CD4-positive, alpha-beta T cell treated with Interleukin-4 for 4 hours (primary cell): ENCODE data around the gene ANO5.

Experiments used
- DNase-seq: peaks from one replicate; pipeline ENCODE4 v3.0.0-alpha.2; 2020

Gene ANO5, protein sequence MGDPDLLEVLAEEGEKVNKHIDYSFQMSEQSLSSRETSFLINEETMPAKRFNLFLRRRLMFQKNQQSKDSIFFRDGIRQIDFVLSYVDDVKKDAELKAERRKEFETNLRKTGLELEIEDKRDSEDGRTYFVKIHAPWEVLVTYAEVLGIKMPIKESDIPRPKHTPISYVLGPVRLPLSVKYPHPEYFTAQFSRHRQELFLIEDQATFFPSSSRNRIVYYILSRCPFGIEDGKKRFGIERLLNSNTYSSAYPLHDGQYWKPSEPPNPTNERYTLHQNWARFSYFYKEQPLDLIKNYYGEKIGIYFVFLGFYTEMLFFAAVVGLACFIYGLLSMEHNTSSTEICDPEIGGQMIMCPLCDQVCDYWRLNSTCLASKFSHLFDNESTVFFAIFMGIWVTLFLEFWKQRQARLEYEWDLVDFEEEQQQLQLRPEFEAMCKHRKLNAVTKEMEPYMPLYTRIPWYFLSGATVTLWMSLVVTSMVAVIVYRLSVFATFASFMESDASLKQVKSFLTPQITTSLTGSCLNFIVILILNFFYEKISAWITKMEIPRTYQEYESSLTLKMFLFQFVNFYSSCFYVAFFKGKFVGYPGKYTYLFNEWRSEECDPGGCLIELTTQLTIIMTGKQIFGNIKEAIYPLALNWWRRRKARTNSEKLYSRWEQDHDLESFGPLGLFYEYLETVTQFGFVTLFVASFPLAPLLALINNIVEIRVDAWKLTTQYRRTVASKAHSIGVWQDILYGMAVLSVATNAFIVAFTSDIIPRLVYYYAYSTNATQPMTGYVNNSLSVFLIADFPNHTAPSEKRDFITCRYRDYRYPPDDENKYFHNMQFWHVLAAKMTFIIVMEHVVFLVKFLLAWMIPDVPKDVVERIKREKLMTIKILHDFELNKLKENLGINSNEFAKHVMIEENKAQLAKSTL

DNA sequence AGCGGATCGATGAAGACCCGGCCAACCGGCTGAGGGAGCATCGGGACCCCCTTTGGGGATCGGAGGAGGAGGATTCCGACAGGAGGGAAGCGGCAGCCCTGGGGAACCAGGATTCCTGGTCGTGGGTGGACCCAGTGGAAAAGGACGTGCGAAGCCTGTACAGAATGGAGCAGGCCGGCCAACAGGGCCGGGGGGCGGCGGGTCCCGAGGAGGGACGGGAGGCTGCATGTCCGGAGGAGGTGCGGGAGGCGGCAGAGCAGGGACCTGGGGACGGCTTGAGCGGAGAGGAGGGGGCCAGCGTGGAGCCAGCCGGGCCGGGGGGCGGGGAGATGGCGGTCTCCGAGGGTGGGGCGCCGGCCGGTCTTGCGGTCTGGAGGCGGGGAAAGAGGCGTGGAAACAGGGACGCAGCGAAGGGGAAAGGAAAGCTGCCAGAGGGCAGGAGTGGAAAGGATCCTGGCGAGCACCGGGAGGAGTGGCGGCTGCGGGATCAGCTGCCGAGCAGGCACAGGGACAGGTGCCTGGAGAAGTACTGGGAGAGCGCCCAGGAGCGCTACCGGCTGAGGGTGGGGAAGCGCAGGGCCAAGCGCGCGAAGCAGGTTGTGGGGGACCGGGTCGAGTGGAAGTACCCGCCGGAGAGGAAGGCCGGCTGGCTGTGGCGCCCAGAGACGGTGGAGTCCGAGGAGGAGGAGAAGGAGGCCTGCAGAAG is at the start of gene ANO5:
ANO5 (plus strand) TSS at position 444 of the 706 bp plus-strand sequence. CDS start 408 bp downstream, outside the sequence.
- DNase-seq: no peak

DNA sequence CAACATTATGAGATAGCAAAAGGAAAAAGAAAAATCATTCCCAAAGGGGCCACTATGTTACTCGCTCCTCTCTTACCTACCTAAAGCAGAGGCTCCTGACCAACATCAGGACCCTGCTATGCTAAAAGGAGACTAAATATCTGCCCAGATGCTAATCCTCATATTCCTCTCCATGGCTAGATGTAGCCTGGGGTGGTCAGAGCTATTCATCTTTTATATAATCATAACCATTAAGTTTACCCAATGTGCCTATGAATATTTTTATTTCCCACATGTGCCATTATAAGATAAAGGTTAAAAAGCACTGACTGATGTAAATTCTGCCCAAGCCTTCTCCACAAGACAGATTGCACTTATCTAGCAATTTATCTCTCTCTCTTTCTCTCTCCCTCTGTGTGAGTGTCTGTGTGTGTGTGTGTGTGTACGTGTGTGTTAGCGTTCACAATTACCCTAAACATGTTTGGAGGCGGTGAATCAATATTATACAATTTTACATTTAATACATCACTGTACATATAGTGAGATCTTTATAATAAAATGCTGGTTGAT is 41.2 kb upstream of the ANO5 start:
- no peak for DNase-seq

DNA sequence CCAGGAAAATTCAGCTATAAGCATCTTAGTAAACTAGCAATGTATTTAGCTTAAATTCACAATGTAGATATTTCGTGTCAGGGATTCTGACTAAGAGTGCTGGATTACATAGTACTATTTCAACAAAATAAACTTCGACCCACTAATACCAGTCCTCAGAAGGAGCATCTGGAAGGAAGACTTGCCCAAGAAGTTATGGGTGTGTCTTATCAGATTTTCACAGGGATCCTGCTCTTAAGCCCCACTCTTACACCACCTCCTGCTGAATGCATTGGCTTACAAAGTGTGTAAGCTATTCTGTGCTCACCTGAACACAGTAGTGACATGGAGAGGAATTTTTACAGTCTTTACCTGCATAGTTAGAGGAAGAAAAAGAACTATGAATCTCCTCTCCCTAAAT is 35.4 kb upstream of the ANO5 start:
- no peak for DNase-seq

DNA sequence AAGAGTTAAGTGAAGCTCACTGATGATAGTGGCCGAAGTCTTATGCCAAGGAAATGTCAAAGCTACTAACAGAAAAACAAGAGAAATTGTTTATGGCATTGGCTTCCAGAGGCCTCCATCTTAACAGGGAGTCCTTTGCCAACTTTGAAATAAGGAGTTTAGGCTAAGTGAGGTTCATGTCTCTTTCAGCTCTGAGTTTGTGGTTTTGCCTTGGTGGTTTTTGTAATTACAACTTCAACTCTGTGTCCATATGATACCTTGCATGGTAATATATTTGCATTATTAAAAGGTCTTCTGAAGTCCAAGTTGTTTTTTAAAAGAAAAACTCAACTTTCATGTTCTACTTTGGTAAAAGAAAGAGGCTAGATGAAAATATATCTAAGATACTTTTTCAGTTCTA is 31.4 kb upstream of the ANO5 start:
- no peak for DNase-seq

DNA sequence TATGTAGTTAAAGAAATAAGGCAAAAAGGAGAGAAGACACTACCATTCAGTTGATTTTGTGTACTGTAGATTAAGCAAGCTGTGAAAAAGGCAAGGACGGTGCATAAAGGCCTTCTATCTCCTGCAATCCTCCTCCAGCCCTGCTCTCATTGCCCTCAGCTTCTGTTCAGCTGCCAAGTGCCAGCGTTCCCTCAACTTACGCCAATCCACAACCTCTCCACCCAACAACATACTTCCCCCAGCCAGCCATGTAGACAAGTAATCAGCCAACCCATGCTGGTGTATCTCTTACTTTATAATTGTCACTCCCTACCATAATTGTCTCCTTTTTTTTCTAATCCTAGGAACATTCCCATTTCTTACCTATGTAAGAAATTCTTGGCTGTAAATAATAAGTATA is 30.1 kb upstream of the ANO5 start:
- DNase-seq: no peak

DNA sequence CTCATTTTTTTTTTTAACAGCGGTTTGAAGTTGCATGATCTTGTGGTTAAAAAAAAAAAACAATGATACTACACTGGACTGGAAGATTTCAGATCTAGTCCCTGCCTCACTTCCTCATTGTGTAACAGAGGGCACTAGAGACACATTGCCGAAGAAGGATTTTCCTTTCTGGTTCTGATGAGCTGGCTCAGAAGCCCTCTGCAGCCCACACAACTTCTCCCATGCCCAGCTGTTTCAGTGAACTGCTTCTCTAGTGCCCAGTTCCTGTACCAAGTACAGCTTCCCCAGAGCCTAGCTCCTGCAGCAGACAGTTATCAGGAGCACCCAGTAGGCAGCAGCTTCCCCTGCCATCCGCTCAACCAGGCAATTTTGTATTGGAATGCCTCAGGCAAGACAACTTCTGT is 29.5 kb upstream of the ANO5 start:
- no peak for DNase-seq

DNA sequence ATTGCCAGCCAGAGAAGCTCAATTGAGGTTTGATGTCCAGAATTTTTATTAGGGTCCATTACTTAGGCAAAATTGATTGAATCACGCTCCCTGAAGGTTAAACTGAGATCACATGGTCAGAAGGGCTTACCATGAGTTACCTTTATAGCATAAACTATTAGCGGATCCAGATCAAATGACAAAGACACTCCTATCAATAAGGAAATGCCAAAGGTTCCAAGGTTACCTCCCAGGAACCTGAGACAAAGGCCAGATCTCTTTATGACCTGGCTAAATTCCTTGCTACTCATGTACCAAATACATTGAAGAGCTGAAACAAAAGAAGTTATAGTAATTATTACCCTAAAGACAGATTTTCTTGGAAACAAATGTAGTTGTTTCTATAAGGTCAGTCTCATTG is 27.8 kb upstream of the ANO5 start:
- DNase-seq: no peak

DNA sequence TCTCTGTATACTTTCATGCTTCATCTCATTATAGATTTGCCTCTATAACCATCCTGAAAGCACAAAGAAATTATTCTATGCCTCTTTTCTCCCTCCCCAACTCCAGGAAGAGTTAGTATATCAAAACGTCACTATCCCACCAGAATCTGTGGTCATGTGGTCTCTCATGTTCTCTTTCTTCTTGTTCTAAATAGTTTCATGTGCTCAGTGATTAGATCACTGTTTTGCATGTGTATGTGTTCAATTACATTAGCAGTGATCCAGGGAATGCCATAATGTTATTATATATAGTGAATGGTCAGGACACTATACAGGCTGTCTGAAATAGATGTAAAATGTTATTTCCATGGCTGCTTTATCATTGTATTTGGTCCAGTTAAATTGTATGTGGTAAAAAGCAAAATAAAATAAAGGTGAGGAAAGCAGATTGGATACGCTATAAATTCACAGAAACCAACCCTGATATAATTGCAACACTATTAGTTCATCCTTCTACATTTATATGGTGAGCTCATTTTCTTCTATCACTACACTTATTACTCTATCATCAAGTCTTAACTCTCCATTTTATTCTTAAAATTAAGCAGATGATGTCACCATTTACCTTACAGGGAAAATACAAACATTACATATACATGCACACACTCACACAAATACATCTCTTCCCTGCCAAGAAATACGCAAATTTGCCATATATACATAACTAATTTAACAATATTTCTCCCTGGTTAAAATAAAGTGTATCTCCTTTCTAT is 26.9 kb upstream of the ANO5 start:
- DNase-seq: no peak

DNA sequence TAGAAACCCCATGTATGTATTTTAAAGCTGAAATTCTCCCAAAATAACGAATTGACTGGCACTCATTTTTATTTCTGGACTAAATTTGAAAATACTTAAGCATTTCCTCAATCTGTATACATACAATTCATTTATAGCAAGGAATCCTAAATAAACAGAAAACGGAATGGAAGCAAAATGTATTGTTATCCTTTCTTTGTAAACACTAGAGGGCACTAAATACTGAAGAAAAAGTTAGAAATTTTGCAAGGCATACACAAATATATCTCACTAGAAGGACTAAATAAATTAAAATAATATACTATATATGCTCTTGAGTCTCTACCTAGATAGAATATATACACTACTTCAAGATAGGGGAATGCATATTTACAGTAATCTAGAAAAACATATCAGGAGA is 23.1 kb upstream of the ANO5 start:
- no peak for DNase-seq

DNA sequence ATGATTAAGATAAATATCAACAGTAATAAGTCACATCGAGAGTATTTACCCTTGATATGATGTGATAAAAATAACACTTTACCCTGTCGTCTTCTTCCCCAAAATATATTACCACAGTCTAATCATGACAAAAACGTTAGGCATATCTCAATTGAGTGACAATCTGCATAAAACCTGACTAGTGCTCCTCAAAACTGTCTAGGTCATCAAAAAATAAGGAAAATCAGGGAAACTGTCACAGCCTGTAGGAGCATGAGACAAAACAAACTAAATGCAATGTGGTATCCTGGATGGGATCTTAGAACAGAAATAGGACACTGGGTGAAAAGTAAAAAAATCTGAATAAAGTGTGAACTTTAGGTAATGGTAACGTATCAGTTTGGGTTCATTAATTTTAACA is 19.4 kb upstream of the ANO5 start:
- DNase-seq: no peak

DNA sequence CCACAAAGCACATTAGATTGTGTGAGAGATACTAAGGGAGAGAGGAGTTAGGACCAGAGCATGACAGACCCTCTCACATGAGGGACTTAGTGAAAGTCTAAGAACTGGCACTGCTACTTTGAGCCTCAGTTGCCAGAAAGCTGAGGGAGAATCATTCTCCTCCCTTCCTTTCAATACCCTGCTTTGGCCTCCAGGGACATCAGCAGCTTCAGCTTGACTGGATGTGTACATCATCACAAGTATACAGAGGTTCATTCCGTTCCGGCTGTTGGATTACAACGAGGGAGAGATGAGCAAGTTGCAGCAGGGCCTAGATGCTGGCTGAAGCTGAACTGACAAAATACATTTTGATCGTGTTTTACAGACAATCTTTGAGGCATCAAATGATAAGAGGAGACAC is 15.7 kb upstream of the ANO5 start:
- no peak for DNase-seq

DNA sequence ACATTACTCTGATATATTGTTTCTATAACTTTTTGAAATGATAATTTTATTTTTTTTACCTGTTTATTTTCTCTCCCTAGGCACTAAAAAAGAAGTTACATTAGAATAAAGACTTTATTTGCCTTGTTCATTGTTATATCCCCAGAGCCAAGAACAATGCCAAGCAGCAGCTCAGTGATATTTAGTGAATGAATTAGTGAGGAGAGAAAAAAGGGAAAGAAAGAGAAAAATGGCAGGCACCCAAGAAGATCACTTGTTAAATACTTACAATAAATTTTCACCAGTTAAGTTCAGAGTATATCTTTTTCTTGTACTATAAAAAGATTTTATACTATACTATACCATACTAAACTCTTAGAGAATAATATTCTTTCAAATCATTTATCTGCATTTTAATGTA is 13.3 kb upstream of the ANO5 start:
- DNase-seq: no peak

DNA sequence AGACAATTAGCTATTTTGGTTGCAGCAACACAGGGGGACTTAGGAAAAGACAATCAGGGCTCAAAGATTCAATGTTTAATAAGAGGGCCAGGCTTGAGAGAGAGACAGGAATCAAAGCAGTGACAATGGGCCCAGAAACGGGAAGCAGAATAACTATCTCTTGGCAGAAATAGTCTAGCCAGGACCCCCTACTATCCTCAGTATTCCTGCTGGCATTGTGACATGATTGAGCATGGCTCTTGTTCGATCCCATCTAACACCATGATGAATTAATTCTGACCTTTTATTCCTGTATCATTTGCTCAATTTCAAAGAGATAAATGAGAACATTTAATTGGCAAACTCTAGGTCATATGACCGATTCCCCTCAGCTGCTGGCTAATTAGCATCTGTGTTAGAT is 12.8 kb upstream of the ANO5 start:
- no peak for DNase-seq

DNA sequence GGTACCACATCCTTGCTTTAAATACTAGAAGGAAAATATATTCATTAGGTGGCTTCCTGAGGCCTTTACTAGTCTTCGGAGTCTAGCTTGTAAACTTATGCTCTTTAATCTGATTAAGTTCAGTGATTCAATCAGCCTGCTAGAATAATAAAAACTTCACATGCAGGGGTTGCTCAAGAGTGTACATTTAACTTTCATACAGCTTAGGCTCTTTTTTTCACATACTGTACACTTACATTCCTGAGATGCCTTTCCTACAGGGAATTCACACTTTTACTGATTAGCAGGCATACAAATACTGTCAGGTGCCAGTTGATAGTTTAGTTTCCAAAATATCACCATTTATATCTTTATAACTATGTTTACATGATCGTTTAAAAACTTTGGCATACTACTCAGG is 3.2 kb upstream of the ANO5 start:
- DNase-seq: no peak

DNA sequence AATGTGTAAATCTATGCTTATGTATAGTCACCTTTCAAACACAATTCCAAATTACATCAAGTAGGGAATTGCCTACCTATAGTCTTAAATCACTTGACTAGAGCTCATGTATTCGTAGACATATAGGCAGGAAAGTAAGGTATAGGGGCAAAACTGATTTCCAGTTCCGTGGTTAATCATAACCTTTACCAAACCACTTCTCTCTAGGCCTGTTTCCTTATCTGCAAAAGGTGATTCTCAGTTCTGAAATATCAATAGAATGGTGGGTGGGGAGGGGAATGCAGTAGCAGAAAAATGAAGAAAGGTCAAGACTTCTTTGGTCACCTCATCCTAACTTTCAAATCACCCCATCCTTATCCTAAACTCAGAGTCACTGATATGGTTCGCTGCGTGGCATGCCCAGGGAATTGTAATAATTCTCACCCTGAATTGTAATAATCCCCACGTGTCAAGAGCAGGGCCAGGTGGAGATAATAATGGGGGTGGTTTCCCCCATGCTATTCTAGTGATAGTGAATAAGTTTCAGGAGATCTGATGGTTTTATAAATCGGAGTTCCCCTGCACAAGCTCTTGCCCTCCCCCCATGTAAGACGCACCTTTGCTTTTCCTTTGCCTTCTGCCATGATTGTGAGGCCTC is 1.9 kb upstream of the ANO5 start:
- DNase-seq: no peak

DNA sequence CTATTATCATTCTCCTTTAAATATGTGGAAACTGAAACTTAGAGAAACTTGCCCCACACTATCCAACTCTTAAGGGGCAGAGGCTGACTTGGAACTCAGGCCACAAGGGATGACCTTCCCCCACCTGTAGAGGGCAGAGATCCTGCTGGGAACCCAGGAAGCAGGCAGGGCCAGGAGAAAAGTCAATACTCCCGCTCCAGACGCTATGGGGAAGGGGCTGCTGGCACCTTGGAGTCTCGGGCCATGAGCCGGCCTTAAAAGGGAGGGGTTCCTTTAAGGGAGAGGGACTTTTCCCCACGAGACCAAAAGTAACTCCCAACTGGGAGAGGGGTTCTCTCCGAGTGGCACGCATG is 620 bp upstream of the ANO5 start:
- no peak for DNase-seq

DNA sequence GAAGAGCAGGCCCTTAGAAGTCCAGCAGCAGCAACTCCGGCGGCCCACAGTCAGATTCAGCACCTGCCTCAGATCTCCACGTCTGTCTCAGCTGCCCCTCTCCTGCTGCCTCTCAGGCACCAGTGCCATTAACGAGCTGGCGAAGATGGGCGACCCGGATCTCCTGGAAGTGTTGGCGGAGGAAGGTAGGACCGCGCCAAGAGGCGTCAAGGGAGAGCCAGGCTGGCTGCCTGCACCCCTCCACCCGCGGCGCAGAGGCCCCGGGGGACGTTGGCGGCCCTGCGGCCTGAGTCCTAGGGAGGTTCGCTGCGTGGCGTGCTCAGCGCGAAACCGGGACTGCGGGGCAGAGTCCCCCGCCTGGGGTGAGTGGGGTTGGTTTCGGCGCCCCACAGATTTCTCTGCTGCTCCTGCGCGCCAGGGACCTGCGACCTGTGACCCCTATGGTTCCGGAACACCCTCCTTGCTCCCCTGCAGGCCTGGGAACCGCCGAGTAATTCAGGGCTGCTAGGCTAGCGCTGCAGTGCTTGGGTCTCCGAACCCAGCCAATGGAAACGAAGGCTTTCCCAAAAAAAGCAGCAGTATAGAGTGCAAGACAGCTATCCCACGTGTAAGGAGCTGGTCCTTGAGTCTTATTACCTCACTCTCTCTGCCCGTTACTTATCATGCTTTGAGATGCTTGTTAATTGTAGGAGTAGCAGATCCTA is 615 bp downstream of the ANO5 start:
- no peak for DNase-seq

DNA sequence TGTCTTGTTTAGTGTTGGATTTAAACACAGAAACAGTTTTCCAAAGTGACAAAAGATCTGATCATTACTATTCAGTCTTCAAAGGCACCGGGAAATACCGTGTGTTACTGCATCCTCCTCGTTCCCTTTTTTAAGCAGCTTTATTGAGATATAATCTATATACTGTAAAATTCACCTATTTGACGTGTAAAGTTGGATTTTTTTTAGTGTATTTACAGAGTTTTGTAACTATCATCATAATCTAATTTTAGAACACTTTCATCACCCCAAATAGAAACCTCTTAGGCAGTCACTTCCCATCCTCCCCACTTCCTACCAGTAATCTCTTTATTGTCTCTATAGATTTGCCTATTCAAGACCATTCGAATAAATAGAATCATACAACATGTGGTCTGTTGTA is 1.4 kb downstream of the ANO5 start:
- no peak for DNase-seq

DNA sequence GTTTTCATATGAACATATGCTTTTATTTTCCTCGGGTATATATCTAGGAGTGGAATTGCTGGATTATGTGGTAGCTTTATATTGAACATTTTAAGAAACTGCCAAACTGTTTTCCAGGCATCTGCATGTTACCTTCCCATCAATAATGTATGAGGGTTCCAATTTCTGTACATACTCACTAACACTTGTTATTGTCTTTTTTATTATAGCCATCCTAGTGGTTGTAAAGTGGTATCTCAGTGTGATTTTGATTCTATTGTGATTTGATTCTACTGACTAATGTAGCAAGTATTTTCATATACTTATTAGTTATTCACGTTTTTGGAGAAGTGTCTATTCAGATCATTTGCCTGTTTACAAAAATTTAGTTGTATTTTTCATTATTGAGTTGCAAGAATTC is 2.0 kb downstream of the ANO5 start:
- no peak for DNase-seq

DNA sequence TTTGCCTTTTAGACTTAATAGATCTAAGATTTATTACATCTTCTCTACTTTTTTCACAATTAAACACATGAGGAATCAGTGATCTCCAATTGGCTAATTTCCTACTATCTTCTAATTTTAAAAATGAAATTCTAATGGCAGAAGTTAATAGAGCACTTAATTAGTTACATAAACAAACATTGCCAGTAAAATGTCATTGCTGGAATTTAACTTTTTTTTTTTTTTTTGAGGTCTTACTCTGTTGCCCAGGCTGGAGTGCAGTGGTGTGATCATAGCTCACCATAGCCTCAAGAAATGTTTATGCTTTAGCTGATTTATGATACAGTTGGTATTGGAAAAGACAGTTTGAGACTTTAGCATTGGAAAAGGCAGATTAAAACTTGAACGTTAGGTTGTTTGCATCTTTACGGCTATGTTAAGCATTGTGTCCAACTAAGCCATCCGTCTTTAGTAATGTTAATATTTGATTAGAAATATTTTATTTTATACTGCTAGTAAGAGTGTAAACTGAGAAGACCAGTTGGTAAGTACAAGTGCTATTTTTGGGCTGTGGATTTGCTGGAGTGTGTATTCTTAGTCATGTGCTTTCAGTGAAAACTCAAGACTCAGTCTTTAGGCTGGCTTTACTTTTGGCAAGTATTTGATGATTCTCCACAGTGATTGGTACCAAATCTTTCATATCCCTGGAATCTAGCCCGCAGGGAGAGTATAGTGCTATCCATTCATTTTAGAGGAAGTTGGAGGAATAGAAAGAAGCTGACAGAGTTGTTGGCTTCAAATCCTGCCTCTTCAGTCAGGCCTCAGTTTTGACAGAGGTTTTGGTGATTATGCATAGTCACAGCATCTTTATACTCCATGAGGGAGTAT is 4.5 kb downstream of the ANO5 start:
- DNase-seq: no peak
